SK-N-SH treated with all-trans-retinoic acid at 6 μM for 48 hours (cell line): ENCODE results near the gene CFAP45.
"Not testable (repeated sequence)": the region's sequence is repeated elsewhere in the genome, so short reads cannot be mapped to it uniquely, and the experiment has no call there.

ENCODE experiments used
- ATAC-seq: fragments of 200-7000 bp; cut with Tn5 transposase; 3 replicates; pipeline ENCODE4 v1.9.1; 2020; ENCODE audit warnings: mild to moderate bottlenecking, moderate library complexity
- ARNTL ChIP-seq: fragments of 450-650 bp; formaldehyde crosslinking; IDR thresholded peaks from 2 replicates; pipeline ENCODE4 v1.5.0; 2020; ENCODE audit warnings: low read depth, mild to moderate bottlenecking, moderate library complexity, borderline replicate concordance
- BACH2 ChIP-seq: fragments of 250-450 bp; sonication (Bioruptor Pico); IDR thresholded peaks from 2 replicates; pipeline ENCODE4 v1.9.0; 2021; ENCODE audit warnings: mild to moderate bottlenecking, borderline replicate concordance
- CREB5 ChIP-seq: fragments of 250-450 bp; sonication (Bioruptor Pico); IDR thresholded peaks from 2 replicates; pipeline ENCODE4 v1.5.1; 2020; ENCODE audit warnings: low read depth, mild to moderate bottlenecking, moderate library complexity
- CSDC2 ChIP-seq: fragments of 250-450 bp; sonication (Bioruptor Pico); IDR thresholded peaks from 2 replicates; pipeline ENCODE4 v1.5.0; 2020; ENCODE audit warnings: mild to moderate bottlenecking, moderate library complexity
- ESRRG ChIP-seq: fragments of 250-450 bp; sonication (Bioruptor Pico); IDR thresholded peaks from 2 replicates; pipeline ENCODE4 v1.6.1; 2021; ENCODE audit warnings: mild to moderate bottlenecking
- GLIS3 ChIP-seq: fragments of 250-450 bp; sonication (Bioruptor Pico); IDR thresholded peaks from 2 replicates; pipeline ENCODE4 v1.5.0; 2020; ENCODE audit warnings: mild to moderate bottlenecking, moderate library complexity
- ISL1 ChIP-seq: fragments of 250-450 bp; sonication (Bioruptor Pico); IDR thresholded peaks from 2 replicates; pipeline ENCODE4 v2.1.2; 2022; ENCODE audit warnings: mild to moderate bottlenecking, moderate library complexity
- OSR1 ChIP-seq: fragments of 250-450 bp; sonication (Bioruptor Pico); IDR thresholded peaks from 2 replicates; pipeline ENCODE4 v1.8.0; 2022; ENCODE audit warnings: moderate library complexity, mild to moderate bottlenecking, inconsistent platforms
- POU6F1 ChIP-seq: fragments of 250-450 bp; sonication (Bioruptor Pico); IDR thresholded peaks from 2 replicates; pipeline ENCODE4 v1.8.0; 2021; ENCODE audit warnings: low read depth, mild to moderate bottlenecking, moderate library complexity, borderline replicate concordance
- PPARA ChIP-seq: fragments of 250-450 bp; sonication (Bioruptor Pico); IDR thresholded peaks from 2 replicates; pipeline ENCODE4 v1.5.0; 2020; ENCODE audit warnings: mild to moderate bottlenecking, borderline replicate concordance
- RARB ChIP-seq: fragments of 250-450 bp; sonication (Bioruptor Pico); IDR thresholded peaks from 2 replicates; pipeline ENCODE4 v1.8.0; 2021; ENCODE audit warnings: mild to moderate bottlenecking, moderate library complexity
- SNAI2 ChIP-seq: fragments of 250-450 bp; sonication (Bioruptor Pico); IDR thresholded peaks from 2 replicates; pipeline ENCODE4 v1.5.0; 2020; ENCODE audit warnings: mild to moderate bottlenecking, moderate library complexity
- TCF4 ChIP-seq: fragments of 250-450 bp; sonication (Bioruptor Pico); IDR thresholded peaks from 2 replicates; pipeline ENCODE4 v1.8.0; 2021; ENCODE audit warnings: mild to moderate bottlenecking, moderate library complexity, borderline replicate concordance
- TOX ChIP-seq: fragments of 250-450 bp; sonication (Bioruptor Pico); IDR thresholded peaks from 2 replicates; pipeline ENCODE4 v1.8.0; 2021; ENCODE audit warnings: mild to moderate bottlenecking, moderate library complexity, borderline replicate concordance
- ZC3H10 ChIP-seq: fragments of 250-450 bp; sonication (Bioruptor Pico); IDR thresholded peaks from 2 replicates; pipeline ENCODE4 v1.5.1; 2021; ENCODE audit warnings: mild to moderate bottlenecking, moderate library complexity
- ZFP3 ChIP-seq: fragments of 250-450 bp; sonication (Bioruptor Pico); IDR thresholded peaks from 2 replicates; pipeline ENCODE4 v1.5.0; 2020; ENCODE audit warnings: mild to moderate bottlenecking, moderate library complexity
- ZFP30 ChIP-seq: fragments of 450-650 bp; formaldehyde crosslinking; IDR thresholded peaks from 2 replicates; pipeline ENCODE4 v1.5.0; 2022; ENCODE audit warnings: mild to moderate bottlenecking, moderate library complexity
- ZNF565 ChIP-seq: fragments of 450-650 bp; formaldehyde crosslinking; conservative IDR thresholded peaks from 2 replicates; pipeline ENCODE4 v1.5.0; 2020; ENCODE audit warnings: low read depth, mild to moderate bottlenecking, moderate library complexity
- ZNF70 ChIP-seq: fragments of 450-650 bp; formaldehyde crosslinking; IDR thresholded peaks from 2 replicates; pipeline ENCODE4 v1.5.0; 2020; ENCODE audit warnings: mild to moderate bottlenecking, moderate library complexity
- ZNF8 ChIP-seq: fragments of 450-650 bp; formaldehyde crosslinking; IDR thresholded peaks from 2 replicates; pipeline ENCODE4 v1.5.0; 2020; ENCODE audit warnings: mild to moderate bottlenecking, moderate library complexity
- TF ChIP-seq, protein P1 (sequence below): fragments of 250-450 bp; sonication (Bioruptor Pico); IDR thresholded peaks from 2 replicates; pipeline ENCODE4 v1.5.0; 2020; ENCODE audit warnings: mild to moderate bottlenecking, moderate library complexity
- TF ChIP-seq, protein P2 (sequence below): fragments of 250-450 bp; sonication (Bioruptor Pico); IDR thresholded peaks from 2 replicates; pipeline ENCODE4 v1.8.0; 2020; ENCODE audit warnings: mild to moderate bottlenecking, moderate library complexity, borderline replicate concordance

CFAP45 gene

DNA sequence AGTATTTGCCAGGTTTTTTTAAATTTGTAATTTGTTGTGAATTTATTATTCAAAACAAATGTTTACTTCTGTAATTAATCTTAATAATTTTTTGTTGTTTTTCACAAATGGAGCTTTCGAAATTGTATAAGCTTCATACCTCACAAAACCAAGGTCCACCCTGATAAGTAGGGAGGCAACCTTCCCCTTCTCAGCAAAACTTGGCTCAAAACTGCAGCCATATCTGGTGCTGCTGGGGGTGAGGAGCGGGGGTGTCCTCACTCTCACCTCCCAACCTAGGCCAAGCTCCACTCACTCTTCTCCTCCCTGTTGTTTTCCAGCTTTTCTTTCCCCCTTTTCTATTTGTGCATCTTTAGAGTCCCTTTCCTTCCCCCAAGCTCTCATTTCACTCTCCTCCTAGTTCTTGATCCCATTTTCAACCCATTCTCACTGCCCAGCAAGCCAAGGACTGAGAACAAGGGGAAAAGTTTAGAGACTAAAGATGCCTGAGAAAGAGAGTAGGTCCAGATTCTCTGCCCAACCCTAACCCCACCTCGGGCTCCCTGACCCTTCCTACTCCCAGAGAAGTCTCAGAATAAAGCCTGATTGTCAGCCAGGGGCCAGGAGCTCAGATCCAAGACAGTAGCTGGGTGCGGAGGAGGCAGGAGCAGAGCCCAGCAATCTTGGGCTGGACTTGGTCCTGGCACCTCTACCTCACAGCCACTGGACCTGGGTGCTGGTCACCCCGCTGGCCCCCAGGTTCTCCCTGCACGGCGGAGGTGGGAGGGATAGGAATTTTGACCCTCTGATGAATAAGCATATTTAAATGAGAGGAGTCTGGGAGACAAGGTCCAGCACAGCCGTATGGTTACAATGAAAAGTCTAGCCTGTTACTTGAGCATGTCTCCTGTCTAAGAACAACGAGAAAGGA is 8.3 kb upstream of the CFAP45 start (continued):
- TF ChIP-seq POU6F1 (no peak), ZC3H10 (no peak), CSDC2 (no peak), GLIS3 (CRISPR knock-in tag) (no peak), CREB5 (CRISPR knock-in tag) (no peak), ZNF70 (CRISPR knock-in tag) (no peak)

DNA sequence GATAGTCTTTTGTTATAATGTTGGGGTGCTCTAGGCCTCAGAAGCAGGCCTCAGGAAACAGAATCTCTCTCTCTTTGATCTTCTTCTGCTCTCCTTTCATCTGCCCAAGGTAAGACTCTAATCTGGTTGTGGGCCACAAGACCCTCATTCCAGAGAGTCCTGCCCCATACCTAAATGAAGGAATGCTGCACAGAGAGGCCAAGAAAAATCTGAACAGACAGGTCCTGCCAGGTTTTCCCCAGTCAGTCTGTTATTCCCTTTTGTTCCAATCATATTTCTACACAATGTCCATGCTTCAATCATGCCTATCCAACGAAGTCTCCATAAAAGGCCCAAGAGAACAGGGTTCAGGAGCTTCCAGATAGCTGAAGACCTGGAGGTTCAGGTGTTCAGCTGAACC is 7.0 kb upstream of the CFAP45 start:
- TF ChIP-seq ZNF565 (CRISPR knock-in tag) (no peak), RARB (CRISPR knock-in tag) (no peak), CREB5 (CRISPR knock-in tag) (no peak), PPARA (CRISPR knock-in tag) (no peak), BACH2 (CRISPR knock-in tag) (no peak), ZNF8 (CRISPR knock-in tag) (no peak), POU6F1 (no peak), ESRRG (CRISPR knock-in tag) (no peak), TCF4 (CRISPR knock-in tag) (no peak), ZC3H10 (no peak), ARNTL (no peak), CSDC2 (no peak), ZFP3 (CRISPR knock-in tag) (no peak), ZFP30 (CRISPR knock-in tag) (no peak), SNAI2 (no peak), TOX (no peak), ISL1 (no peak), OSR1 (CRISPR knock-in tag) (no peak)
- TF ChIP-seq, protein P1, sequence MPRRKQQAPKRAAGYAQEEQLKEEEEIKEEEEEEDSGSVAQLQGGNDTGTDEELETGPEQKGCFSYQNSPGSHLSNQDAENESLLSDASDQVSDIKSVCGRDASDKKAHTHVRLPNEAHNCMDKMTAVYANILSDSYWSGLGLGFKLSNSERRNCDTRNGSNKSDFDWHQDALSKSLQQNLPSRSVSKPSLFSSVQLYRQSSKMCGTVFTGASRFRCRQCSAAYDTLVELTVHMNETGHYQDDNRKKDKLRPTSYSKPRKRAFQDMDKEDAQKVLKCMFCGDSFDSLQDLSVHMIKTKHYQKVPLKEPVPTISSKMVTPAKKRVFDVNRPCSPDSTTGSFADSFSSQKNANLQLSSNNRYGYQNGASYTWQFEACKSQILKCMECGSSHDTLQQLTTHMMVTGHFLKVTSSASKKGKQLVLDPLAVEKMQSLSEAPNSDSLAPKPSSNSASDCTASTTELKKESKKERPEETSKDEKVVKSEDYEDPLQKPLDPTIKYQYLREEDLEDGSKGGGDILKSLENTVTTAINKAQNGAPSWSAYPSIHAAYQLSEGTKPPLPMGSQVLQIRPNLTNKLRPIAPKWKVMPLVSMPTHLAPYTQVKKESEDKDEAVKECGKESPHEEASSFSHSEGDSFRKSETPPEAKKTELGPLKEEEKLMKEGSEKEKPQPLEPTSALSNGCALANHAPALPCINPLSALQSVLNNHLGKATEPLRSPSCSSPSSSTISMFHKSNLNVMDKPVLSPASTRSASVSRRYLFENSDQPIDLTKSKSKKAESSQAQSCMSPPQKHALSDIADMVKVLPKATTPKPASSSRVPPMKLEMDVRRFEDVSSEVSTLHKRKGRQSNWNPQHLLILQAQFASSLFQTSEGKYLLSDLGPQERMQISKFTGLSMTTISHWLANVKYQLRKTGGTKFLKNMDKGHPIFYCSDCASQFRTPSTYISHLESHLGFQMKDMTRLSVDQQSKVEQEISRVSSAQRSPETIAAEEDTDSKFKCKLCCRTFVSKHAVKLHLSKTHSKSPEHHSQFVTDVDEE (CRISPR knock-in tag): no peak
- TF ChIP-seq, protein P2, sequence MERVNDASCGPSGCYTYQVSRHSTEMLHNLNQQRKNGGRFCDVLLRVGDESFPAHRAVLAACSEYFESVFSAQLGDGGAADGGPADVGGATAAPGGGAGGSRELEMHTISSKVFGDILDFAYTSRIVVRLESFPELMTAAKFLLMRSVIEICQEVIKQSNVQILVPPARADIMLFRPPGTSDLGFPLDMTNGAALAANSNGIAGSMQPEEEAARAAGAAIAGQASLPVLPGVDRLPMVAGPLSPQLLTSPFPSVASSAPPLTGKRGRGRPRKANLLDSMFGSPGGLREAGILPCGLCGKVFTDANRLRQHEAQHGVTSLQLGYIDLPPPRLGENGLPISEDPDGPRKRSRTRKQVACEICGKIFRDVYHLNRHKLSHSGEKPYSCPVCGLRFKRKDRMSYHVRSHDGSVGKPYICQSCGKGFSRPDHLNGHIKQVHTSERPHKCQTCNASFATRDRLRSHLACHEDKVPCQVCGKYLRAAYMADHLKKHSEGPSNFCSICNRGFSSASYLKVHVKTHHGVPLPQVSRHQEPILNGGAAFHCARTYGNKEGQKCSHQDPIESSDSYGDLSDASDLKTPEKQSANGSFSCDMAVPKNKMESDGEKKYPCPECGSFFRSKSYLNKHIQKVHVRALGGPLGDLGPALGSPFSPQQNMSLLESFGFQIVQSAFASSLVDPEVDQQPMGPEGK (CRISPR knock-in tag): no peak
- TF ChIP-seq, all 23 proteins: peak for 0
- ATAC-seq: no peak

GRCh38 chr1:159904036-159904435 is 4.1 kb upstream of the CFAP45 start:
- not testable (repeated sequence) for ATAC-seq
